Stimulated activated memory B cell treated with anti-CD40 and anti-IgM and Interleukin-4, amounts not matched to agents 10 μg/mL and 1 μg/mL and 100 μg/mL, for 72 hours (primary cell): Measurements from ENCODE around the gene C2orf72.
"Not testable (repeated sequence)": the region's sequence is repeated elsewhere in the genome, so short reads cannot be mapped to it uniquely, and the experiment has no call there.

Experiments used
- ATAC-seq: fragments of 150-1000 bp; cut with Tn5 transposase; 2 replicates; pipeline ENCODE4 v1.10.0; 2021
- H3K27ac Mint-ChIP-seq: one replicate; pipeline ENCODE4 v1.8.0; 2022; ENCODE audit warnings: mild to moderate bottlenecking, mixed read lengths
- H3K27me3 Mint-ChIP-seq: one replicate; pipeline ENCODE4 v1.8.0; 2022; ENCODE audit warnings: mixed read lengths
- H3K36me3 Mint-ChIP-seq: one replicate; pipeline ENCODE4 v1.8.0; 2022; ENCODE audit warnings: mixed read lengths
- H3K4me1 Mint-ChIP-seq: one replicate; pipeline ENCODE4 v1.8.0; 2022; ENCODE audit warnings: mixed read lengths
- H3K4me3 Mint-ChIP-seq: one replicate; pipeline ENCODE4 v1.8.0; 2022; ENCODE audit warnings: mild to moderate bottlenecking, moderate library complexity, mixed read lengths
- H3K9me3 Mint-ChIP-seq: one replicate; pipeline ENCODE4 v1.8.0; 2022; ENCODE audit warnings: mixed read lengths

Gene C2orf72

DNA sequence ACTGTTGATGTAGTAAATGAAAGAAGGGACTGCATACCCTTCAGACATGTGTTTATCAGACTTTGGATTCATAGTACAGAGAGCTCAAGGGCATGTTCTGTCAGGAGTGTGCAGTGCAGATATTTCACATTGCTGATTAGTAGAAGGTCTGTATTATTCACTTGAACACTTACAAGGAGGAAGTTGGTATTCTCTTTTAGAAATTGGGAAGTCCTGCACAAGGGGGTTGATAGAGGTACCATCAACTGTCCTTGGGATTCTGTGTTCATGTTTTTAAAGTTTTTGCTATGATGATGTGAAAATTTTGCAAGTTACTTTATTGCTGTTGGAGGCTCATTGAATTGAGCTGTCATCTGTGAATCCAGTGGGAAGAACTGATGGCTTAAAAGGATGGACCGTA, 26.0 kb downstream of the C2orf72 start:
- Mint-ChIP-seq H3K4me1 (peaks cover 33% of the 10 kb centered on the region), H3K27ac (no peak overlapping the region), H3K27me3 (no peaks in the 10 kb centered on the region), H3K4me3 (no peak overlapping the region), H3K36me3 (peaks cover 46% of the 10 kb centered on the region), H3K9me3 (no peaks in the 10 kb centered on the region)
- ATAC-seq, result no peak

DNA sequence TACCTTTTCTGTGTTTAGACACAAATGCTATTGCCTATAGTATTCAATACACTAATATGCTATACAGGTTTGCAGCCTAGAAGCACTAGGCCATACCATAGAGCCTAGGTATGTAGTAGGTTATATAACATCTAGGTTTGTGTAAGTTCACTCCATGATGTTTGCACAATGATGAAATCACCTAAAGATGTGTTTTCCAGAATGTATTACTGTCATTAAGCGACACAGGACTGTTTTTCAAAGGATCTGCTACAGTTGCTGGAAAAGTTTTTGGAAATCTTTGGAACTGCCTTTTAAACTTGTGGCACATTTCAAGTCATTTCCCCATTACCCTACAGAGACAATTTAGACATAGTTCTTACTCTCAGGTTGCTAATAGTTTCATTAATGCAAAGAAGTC, 28.6 kb downstream of the C2orf72 start:
- no peaks in the 10 kb centered on the region for H3K9me3 Mint-ChIP-seq
- H3K36me3 Mint-ChIP-seq, result peaks cover 52% of the 10 kb centered on the region
- peaks cover 12% of the 10 kb centered on the region for H3K4me1 Mint-ChIP-seq
- H3K4me3 Mint-ChIP-seq, result no peak overlapping the region
- no peaks in the 10 kb centered on the region for H3K27me3 Mint-ChIP-seq
- ATAC-seq, result no peak
- no peak overlapping the region for H3K27ac Mint-ChIP-seq

DNA sequence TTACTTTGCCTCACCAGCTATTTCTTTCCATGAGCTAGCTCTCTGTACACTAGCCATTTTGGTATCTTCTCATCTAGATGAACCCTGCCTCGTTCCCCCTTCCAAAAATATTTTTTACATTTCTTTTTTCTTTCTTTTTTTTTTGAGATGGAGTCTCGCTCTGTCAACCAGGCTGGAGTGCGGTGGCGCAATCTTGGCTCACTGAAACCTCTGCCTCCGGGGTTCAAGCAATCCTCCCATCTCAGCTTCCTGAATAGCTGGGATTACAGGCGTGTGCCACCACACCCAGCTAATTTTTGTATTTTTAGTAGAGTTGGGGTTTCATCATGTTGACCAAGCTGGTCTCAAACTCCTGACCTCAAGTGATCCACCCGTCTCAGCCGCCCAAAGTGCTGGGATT, 30.2 kb downstream of the C2orf72 start:
- not testable (repeated sequence) for H3K4me1 Mint-ChIP-seq, ATAC-seq, H3K9me3 Mint-ChIP-seq, H3K27ac Mint-ChIP-seq, H3K27me3 Mint-ChIP-seq, H3K4me3 Mint-ChIP-seq
- peaks cover 45% of the 10 kb centered on the region for H3K36me3 Mint-ChIP-seq

DNA sequence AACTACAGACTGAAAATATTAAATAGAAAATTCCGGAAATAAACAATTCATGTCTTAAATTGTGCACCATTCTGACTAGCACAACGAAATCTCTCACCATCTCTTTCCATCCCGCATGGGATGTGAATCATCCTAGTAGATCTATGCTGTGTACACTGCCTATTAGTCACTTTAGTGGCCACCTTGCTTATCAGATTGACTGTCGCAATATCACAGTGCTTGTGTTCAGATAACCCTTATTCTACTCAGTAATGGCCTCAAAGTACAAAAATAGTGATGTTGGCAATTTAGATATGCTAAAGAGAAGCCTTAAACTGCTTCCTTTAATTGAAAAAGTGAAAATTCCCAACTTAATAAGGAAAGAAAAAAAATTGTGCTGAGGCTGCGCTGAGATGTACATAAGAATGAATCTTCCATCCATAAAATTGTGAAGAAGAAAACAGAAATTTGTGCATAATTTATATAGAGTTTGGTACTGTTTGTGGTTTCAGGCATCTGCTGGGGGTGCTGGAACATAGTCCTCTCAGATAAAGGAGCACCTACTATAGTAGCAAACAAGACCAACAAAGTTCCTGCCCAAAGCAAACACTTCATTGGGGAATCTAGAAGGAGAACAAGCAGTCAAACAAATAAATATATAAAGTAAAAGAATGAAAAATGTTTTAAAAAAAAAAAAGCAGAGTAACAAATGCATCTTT, 31.4 kb downstream of the C2orf72 start:
- Mint-ChIP-seq H3K4me3 (no peak overlapping the region), H3K9me3 (no peaks in the 10 kb centered on the region), H3K27ac (no peak overlapping the region), H3K4me1 (no peaks in the 10 kb centered on the region), H3K27me3 (no peaks in the 10 kb centered on the region), H3K36me3 (peaks cover 44% of the 10 kb centered on the region)
- ATAC-seq, result no peak

DNA sequence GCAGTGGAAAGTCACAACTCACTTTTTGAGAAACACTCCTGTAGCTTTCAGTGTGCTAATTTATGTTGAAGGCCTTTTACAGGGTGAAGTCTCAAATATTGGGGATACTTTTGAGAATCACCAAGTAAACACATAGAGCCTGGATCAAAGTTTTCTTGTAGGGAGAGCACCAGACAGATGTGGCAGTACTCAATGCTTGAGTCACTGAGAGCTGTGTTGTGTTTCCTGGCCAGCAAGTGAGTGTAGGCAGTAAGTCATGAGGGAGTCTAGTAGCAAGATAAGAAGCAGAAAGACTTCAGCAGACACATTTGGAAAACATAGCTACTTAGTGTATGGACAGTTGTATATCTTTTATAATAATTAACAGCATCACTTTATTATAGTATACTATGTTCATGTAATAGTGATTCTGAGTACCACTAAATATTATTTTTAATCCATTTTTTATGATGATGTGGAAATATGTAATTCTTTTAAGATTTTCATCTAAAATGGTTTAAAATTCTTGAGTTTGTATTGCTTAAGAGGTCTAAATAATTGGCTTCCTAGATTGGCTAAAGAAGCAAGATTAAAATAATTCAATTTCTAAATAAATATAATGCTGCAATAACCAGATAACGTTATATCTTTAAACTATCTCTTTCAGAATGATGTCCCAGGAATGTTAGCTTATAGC, 32.2 kb downstream of the C2orf72 start:
- Mint-ChIP-seq H3K4me1 (no peaks in the 10 kb centered on the region), H3K27ac (no peak overlapping the region), H3K4me3 (no peak overlapping the region), H3K36me3 (peaks cover 44% of the 10 kb centered on the region), H3K9me3 (no peaks in the 10 kb centered on the region), H3K27me3 (no peaks in the 10 kb centered on the region)
- ATAC-seq, result no peak

DNA sequence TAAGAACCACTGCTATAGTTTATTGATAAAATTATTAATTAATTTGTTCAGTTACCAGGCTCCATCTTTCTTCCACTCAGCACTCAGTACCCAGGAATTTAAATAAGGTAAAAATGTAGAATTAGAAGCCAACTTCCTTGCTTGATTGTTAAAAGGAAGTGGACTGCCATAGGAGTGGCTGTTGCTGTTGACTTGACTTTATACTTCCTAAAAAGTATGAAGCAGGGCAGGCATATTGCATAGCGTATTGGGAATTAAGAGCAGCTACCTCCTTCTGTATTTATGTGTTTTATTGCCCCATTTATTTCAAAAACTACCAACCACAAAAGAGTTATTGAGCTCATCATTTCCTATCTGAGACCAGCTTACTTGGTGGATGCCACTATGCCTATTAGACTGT, 47.2 kb downstream of the C2orf72 start:
- Mint-ChIP-seq H3K36me3 (peaks cover 71% of the 10 kb centered on the region), H3K9me3 (no peaks in the 10 kb centered on the region), H3K4me1 (no peaks in the 10 kb centered on the region), H3K4me3 (no peak overlapping the region), H3K27ac (no peak overlapping the region), H3K27me3 (no peaks in the 10 kb centered on the region)
- ATAC-seq, result no peak

DNA sequence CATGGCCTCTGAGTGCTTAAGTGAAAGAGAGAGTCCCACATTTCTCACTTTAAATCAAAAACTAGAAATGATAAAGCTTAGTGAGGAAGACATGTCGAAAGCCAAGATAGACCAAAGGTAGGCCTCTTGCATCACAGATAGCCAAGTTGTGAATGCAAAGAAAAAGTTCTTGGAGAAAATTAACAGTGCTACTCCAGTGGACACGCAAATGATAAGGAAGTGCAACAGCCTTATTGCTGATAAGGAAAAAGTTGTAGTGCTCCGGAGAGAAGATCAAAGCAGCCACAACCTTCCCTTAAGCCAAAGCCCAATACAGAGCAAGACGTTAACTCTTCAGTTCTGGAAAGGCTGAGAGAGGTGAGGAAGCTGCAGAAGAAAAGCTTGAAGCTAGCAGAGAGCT, 51.4 kb downstream of the C2orf72 start:
- no peak for ATAC-seq
- Mint-ChIP-seq H3K4me3 (no peak overlapping the region), H3K9me3 (no peaks in the 10 kb centered on the region), H3K27me3 (no peaks in the 10 kb centered on the region), H3K36me3 (peaks cover 74% of the 10 kb centered on the region), H3K4me1 (no peaks in the 10 kb centered on the region), H3K27ac (no peak overlapping the region)

DNA sequence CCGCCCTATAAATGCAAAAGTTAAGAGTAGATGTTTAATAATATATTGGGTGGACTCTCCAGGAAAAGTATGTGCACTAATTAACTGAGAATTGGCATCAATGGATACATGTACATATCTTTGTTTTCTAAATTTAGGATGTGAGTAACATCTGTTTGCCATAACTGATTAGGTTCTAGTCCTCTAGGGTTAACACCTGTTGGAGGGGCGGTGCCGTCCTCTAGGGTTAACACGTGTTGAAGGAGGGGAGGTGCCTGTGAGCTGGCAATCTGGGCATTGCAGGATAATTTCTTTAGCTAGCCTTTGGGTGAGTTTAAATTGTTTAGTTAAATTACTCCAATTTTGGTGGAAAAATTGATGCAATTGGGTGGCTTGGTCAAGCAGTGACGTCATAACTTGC, 56.6 kb downstream of the C2orf72 start:
- peaks cover 89% of the 10 kb centered on the region for H3K36me3 Mint-ChIP-seq
- no peaks in the 10 kb centered on the region for H3K27me3 Mint-ChIP-seq
- no peak for ATAC-seq
- peaks cover 16% of the 10 kb centered on the region for H3K9me3 Mint-ChIP-seq
- H3K4me3 Mint-ChIP-seq, result no peak overlapping the region
- H3K27ac Mint-ChIP-seq, result no peak overlapping the region
- H3K4me1 Mint-ChIP-seq, result no peaks in the 10 kb centered on the region

DNA sequence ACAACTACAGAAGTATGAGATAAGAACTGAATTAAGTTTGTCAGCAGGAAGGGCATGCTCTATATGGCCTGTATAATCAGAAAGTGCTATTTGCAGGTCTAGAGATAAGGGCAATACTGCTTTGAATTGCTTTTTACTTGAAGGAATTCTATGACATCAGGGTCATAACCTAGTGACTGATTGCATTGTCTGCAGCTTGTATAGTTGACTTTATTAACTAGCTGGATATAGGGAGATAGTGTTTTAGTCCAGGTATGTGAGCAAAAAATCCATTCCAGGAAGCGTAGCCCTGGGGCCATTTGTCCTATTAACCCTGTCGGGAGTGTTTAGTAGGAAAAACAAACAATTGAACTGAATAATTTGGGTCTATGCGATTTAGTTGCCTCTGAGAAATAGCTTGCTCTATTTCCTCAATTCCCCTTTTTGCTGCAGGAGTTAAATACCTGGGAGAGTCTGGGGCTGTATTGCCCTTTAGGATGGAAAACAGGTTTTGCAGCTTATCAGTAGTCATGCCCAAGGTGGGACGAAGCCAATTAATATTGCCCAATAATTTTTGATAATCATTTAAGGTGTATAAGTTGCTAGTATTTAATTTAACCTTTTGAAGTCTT, 57.5 kb downstream of the C2orf72 start:
- H3K27ac Mint-ChIP-seq, result no peak overlapping the region
- H3K9me3 Mint-ChIP-seq, result peaks cover 17% of the 10 kb centered on the region
- H3K27me3 Mint-ChIP-seq, result no peaks in the 10 kb centered on the region
- H3K36me3 Mint-ChIP-seq, result peaks cover 92% of the 10 kb centered on the region
- no peak for ATAC-seq
- H3K4me1 Mint-ChIP-seq, result no peaks in the 10 kb centered on the region
- no peak overlapping the region for H3K4me3 Mint-ChIP-seq
